Body of pancreas (tissue), 4 donors: ENCODE measurements around the gene CLEC11A.
"Not testable (repeated sequence)": the region's sequence is repeated elsewhere in the genome, so short reads cannot be mapped to it uniquely, and the experiment has no call there.

Experiments used
- CTCF ChIP-seq, 7 experiments: fragments of 450-650 bp in 4 of 7; fragments of 200-600 bp in 3 of 7; sonication (generic) in 3 of 7; IDR thresholded peaks; one replicate each; pipeline ENCODE4 v1.5.1; 2016 to 2019; ENCODE audit warnings: antibody characterized with exemption in 7 of 7
- POLR2A ChIP-seq, 3 donors: fragments of 450-650 bp; IDR thresholded peaks; one replicate each; pipeline ENCODE4 v1.6.1; 2016; ENCODE audit warnings: antibody characterized with exemption in 3 of 3, mild to moderate bottlenecking in 2 of 3

- TF ChIP-seq CTCF, POLR2A (IDR thresholded peaks at IDR 0.05): not testable (repeated sequence)
These were observed 49.7 kb downstream of the CLEC11A start for GRCh38 chr19:50772912-50773311.
